A673 (cell line): ENCODE measurements around the gene CPXM2. TPM values are rescaled to one million over a fixed set of nuclear protein-coding genes. Genes with fewer than 3 reads are reported as not detected.

ENCODE experiments used
- BruUV-seq: library from RNA; stranded (reverse); fragments of 400-500 nt; replicated peaks from 2 replicates; lab custom pipeline; 2021; lab: Mats Ljungman, UMichigan
- CTCF ChIA-PET: fragments of 300-600 bp; sonication (Branson Sonifier 250); formaldehyde crosslinking; loops from one replicate; lab custom pipeline; 2022; ENCODE audit warnings: antibody characterized with exemption; lab: Charles Lee
- POLR2A ChIA-PET: fragments of 300-600 bp; sonication (Branson Sonifier 250); formaldehyde crosslinking; loops from one replicate; lab custom pipeline; 2022; ENCODE audit warnings: antibody characterized with exemption; ENCODE audit not compliant: low non-redundant PET; lab: Charles Lee
- DNase-seq: peaks from one replicate; pipeline ENCODE4 v3.0.0-alpha.2; 2015; ENCODE audit warnings: low spot score
- H3K27ac ChIP-seq: fragments of 200-600 bp; sonication (generic); 2 replicates; pipeline ENCODE4 v1.5.1; 2016; ENCODE audit warnings: mixed run types, low read depth, mild to moderate bottlenecking, mixed read lengths, antibody characterized with exemption, low read length; ENCODE audit not compliant: poor library complexity, severe bottlenecking
- H3K27me3 ChIP-seq: fragments of 200-600 bp; sonication (generic); replicated peaks from 2 replicates; pipeline ENCODE4 v1.6.1; 2017; ENCODE audit warnings: mixed run types, low read depth, mild to moderate bottlenecking, mixed read lengths, antibody characterized with exemption, low read length; ENCODE audit not compliant: insufficient read depth, poor library complexity
- H3K36me3 ChIP-seq: fragments of 200-600 bp; sonication (generic); 2 replicates; pipeline ENCODE4 v1.6.1; 2016; ENCODE audit warnings: mixed run types, mild to moderate bottlenecking, mixed read lengths, antibody characterized with exemption, low read length; ENCODE audit not compliant: insufficient read depth, poor library complexity, severe bottlenecking
- H3K4me1 ChIP-seq: fragments of 200-600 bp; sonication (generic); 2 replicates; pipeline ENCODE4 v1.6.1; 2017; ENCODE audit warnings: mixed run types, mild to moderate bottlenecking, mixed read lengths, antibody characterized with exemption, low read length; ENCODE audit not compliant: insufficient read depth, poor library complexity, severe bottlenecking
- H3K4me3 ChIP-seq: fragments of 200-600 bp; sonication (generic); 2 replicates; pipeline ENCODE4 v1.5.1; 2016; ENCODE audit warnings: low read depth, mixed run types, mild to moderate bottlenecking, mixed read lengths, low read length; ENCODE audit not compliant: poor library complexity, severe bottlenecking
- H3K9me3 ChIP-seq: fragments of 200-600 bp; sonication (generic); 2 replicates; pipeline ENCODE4 v1.6.1; 2016; ENCODE audit warnings: mixed run types, low read depth, mild to moderate bottlenecking, mixed read lengths, antibody characterized with exemption, low read length; ENCODE audit not compliant: poor library complexity, severe bottlenecking
- EZH2 ChIP-seq: fragments of 200-600 bp; sonication (generic); IDR thresholded peaks from 2 replicates; pipeline ENCODE4 v1.6.1; 2017; ENCODE audit warnings: borderline replicate concordance, low read depth, mild to moderate bottlenecking, mixed read lengths, antibody characterized with exemption, low read length; ENCODE audit not compliant: poor library complexity, severe bottlenecking
- intact Hi-C: fragments of 100-400 bp; cut with micrococcal nuclease; formaldehyde crosslinking; loops from one replicate; pipeline ENCODE4 v1.10.0; 2022; ENCODE audit not compliant: unreplicated experiment
- total RNA-seq: library from RNA; stranded (reverse); gene quantifications from 2 replicates; pipeline ENCODE4 v1.2.3, GENCODE V29; 2021
- TF ChIP-seq, protein P1 (sequence below): fragments of 300-800, 200-600 bp; sonication (generic); conservative IDR thresholded peaks from 2 replicates; pipeline ENCODE4 v1.5.1; 2017; ENCODE audit warnings: low read depth, mild to moderate bottlenecking, antibody characterized with exemption, low read length, moderate library complexity, mixed read lengths

Gene CPXM2
- total RNA-seq, 1 experiment from 2014 or later = not detected

DNA sequence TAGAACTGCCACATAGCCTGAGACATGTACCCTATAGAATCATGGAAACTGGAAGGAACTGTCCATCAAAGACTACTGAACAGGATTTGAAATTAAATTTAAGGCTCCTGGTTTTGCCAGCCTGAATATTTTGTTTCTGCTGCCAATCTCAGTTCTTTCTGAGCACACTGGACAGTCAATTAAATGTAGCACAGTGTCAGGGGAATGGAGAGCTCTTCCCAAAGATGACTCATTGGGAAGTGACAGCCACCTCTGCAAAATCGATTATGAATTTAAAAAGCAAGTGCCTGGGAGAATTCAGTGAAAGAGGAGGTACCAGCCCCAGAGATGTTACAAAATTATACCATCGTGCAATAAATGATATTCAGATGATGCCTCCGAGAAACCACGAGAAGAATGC is 47.8 kb downstream of the CPXM2 start:
- Histone ChIP-seq H3K4me1 (no peaks in the 10 kb centered on the region), H3K27ac (no peak overlapping the region), H3K27me3 (peaks cover 65% of the 10 kb centered on the region), H3K9me3 (no peaks in the 10 kb centered on the region), H3K36me3 (no peaks in the 10 kb centered on the region), H3K4me3 (no peak overlapping the region)
- intact Hi-C loops = no loop called here
- no peak for TF ChIP-seq EZH2
- TF ChIP-seq, protein P1, sequence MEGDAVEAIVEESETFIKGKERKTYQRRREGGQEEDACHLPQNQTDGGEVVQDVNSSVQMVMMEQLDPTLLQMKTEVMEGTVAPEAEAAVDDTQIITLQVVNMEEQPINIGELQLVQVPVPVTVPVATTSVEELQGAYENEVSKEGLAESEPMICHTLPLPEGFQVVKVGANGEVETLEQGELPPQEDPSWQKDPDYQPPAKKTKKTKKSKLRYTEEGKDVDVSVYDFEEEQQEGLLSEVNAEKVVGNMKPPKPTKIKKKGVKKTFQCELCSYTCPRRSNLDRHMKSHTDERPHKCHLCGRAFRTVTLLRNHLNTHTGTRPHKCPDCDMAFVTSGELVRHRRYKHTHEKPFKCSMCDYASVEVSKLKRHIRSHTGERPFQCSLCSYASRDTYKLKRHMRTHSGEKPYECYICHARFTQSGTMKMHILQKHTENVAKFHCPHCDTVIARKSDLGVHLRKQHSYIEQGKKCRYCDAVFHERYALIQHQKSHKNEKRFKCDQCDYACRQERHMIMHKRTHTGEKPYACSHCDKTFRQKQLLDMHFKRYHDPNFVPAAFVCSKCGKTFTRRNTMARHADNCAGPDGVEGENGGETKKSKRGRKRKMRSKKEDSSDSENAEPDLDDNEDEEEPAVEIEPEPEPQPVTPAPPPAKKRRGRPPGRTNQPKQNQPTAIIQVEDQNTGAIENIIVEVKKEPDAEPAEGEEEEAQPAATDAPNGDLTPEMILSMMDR = no peak
- BruUV-seq = no TSS peak
- no peak for DNase-seq
- ChIA-PET CTCF (interaction anchor here (0.9 kb wide), 1 partner anchor 270 kb away, joined by 4 read pairs; no protein-coding TSS in a partner anchor), POLR2A (no interaction called here)

DNA sequence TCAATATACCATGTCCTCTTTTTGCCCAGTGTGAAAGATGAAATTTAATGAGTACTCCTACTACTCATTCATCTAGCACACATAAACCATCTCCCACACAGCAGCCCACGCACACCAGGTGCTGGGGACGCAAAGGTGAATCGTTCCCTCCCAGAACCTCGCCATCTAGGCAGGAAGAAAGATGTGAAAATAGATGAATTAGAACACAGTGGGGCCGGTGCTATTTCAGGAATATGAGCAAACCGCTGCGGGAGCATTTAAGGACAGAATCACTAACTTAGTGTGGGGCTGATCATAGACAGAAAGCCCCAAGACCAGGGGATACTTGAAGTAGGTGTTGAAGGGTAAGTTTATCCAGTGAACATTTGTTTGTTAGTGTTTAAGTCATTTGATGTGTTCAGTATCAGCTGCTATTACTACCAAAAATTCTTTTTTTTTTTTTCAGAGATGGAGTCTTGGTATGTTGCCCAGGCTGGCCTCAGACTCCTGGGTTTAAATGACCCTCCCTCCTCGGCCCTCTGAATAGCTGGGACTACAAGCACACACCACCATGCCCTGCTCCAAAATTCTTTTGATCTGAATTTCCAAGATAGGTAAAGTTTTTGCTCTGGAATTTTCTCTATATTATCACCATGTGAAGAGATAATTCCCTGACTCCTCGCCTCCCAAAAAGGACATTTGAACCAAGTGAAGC is 48.8 kb downstream of the CPXM2 start:
- Histone ChIP-seq H3K9me3 (no peaks in the 10 kb centered on the region), H3K4me1 (no peaks in the 10 kb centered on the region), H3K27ac (no peak overlapping the region), H3K36me3 (no peaks in the 10 kb centered on the region), H3K4me3 (no peak overlapping the region), H3K27me3 (peaks cover 66% of the 10 kb centered on the region)
- POLR2A ChIA-PET = no interaction called here
- no peak for DNase-seq
- intact Hi-C loops = no loop called here
- BruUV-seq = no TSS peak
- CTCF ChIA-PET = interaction anchor here (0.9 kb wide), 1 partner anchor 269 kb away, joined by 4 read pairs; no protein-coding TSS in a partner anchor
- TF ChIP-seq, protein P1 = no peak
- no peak for TF ChIP-seq EZH2

DNA sequence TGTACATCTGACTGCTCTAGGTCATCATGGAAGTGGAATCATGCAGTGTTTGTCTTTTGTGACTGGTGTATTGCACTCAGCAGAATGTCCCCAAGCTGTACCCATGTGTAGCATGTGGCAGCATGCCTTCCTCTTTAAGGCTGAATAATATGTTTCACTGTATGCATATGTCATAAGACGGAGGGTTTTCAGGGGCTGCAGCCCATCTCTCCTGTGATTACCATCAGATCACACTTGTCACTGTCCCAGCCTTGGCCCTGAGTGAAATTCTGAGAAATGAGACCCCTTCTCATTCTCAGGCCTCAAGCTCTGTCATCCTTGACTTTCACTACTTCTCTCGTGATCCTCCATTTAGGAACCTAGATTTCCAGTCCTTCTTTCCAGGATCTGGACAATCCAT is 50.0 kb downstream of the CPXM2 start:
- no peak for TF ChIP-seq EZH2
- TF ChIP-seq, protein P1 = no peak
- Histone ChIP-seq H3K4me1 (no peaks in the 10 kb centered on the region), H3K27me3 (peaks cover 78% of the 10 kb centered on the region), H3K27ac (no peak overlapping the region), H3K36me3 (no peaks in the 10 kb centered on the region), H3K4me3 (no peak overlapping the region), H3K9me3 (no peaks in the 10 kb centered on the region)
- no peak for DNase-seq
- ChIA-PET POLR2A (no interaction called here), CTCF (no interaction called here)
- intact Hi-C loops = no loop called here
- no TSS peak for BruUV-seq
